RPMI8226 (cell line): ENCODE results near the gene POC1A.

ENCODE experiments used
- DNase-seq: peaks from one replicate; pipeline ENCODE4 v3.0.0-alpha.2; 2015

POC1A gene

GRCh38 chr3:52083556-52084087, 70.6 kb downstream of the POC1A start:
- no peak for DNase-seq

- DNase-seq, result no peak
These were observed 71.3 kb downstream of the POC1A start for GRCh38 chr3:52082951-52083350.

- DNase-seq, result no peak
These were observed 73.1 kb downstream of the POC1A start for GRCh38 chr3:52080830-52081719.

- no peak for DNase-seq
These were observed 74.3 kb downstream of the POC1A start for GRCh38 chr3:52079958-52080357.

- DNase-seq, result no peak
These were observed 75.3 kb downstream of the POC1A start for GRCh38 chr3:52078781-52079560.

GRCh38 chr3:52077925-52078324, 76.3 kb downstream of the POC1A start:
- DNase-seq, result no peak

GRCh38 chr3:52076896-52077780, 77.1 kb downstream of the POC1A start:
- peak; percentile 29 for DNase-seq

- DNase-seq, result no peak
These were observed 80.7 kb downstream of the POC1A start for GRCh38 chr3:52073490-52073889.

DNA sequence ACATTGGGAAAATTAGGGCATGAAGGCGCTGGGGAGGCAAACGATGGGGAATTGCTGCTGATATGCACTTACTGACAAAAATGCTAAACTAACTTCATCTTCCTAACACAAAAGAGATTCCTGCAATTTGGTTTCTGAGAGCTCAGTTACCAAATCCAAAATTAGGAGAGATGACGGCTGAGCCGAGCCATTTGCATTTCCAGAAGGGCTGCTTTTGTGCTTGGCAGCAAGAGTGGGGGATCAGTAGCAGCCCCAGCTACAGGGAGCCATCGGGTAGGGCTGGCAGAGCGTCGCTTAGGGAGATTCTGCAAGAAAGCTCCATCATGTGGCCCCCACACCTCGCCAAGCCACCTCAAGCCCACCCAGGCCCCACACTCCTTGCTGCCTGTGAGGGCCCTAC, 81.8 kb downstream of the POC1A start:
- no peak for DNase-seq

DNA sequence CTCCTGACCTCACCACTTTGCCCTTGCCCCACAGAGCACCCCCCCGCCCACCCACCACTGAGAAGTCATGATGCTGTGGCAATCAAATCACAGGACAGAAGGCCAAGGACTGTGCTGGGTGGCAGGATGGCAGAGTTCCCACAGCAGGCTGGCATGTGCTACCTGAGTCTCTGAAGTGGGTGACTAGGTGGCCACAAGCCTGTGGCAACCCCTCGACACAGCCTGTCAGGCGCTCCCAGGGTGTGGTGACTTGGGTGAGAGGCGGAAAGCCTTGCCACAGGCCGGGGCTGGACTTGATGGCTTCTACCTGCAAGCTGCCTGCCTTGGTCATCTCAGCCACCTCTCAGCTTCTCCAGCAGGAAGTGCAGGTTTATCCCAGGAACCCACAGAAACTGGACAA, 82.2 kb downstream of the POC1A start:
- no peak for DNase-seq

GRCh38 chr3:52070724-52071621, 83.2 kb downstream of the POC1A start:
- no peak for DNase-seq

DNA sequence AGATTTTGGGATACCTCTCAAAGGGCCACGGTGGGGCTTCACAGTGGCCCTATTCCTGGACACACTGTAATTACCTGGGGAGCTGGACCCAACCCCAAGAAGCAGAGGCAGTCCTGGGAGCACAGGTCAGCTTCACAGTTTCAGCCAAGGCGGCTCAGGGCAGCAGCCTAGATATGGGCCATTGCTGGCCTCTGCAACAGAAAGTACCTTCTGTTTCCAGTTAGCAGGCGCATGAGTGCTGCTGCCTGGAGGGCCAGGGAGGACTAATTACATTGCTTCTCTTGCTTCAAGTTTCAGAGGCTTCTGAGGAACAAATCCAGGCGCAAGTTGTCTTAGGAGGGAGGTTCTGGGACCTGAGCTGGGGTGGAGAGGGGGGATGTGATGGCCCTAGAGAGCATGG, 84.4 kb downstream of the POC1A start:
- DNase-seq, result no peak

- DNase-seq, result no peak
These were observed 85.1 kb downstream of the POC1A start for GRCh38 chr3:52069135-52069534.

DNA sequence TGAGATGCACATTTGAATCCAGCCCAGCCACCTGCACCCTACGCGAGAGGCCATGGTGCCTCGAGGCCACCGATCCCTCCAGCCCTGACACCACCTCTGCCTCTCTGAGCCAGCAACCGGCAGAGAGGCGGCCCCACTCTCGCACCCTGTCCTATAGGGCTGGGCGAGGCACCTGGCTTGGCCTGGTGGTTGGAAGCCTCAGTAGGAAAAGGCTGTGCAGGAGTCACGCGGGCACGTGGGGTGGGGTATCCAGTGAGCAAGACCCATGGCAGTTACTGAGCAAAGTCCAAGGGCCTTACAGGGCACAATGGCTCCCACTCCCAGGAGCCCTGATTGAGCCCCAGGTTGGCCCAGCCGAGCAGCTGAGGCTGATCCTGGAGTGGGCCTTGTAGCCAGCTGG, 85.5 kb downstream of the POC1A start:
- no peak for DNase-seq

- DNase-seq, result no peak
These were observed 86.1 kb downstream of the POC1A start for GRCh38 chr3:52068055-52068571.

DNA sequence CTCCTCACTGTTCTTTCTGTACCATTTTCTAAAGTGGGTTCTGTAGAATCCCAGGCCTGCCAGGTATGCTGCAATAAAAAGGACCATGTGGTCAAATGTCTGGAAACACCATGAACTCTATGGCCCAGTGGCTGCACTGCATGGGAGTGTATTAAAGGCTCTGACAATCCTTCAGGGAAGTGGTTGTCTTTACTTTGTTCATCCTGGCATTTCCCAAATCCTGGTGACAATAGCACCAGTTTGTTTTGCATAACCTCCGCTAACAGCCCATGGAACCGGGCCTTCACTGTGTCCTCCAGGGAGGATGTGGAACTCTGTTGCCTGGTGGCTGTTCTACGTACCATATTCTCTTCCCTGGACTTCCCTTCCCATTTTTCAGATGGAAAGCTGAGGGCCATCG, 86.7 kb downstream of the POC1A start:
- DNase-seq, result no peak

DNA sequence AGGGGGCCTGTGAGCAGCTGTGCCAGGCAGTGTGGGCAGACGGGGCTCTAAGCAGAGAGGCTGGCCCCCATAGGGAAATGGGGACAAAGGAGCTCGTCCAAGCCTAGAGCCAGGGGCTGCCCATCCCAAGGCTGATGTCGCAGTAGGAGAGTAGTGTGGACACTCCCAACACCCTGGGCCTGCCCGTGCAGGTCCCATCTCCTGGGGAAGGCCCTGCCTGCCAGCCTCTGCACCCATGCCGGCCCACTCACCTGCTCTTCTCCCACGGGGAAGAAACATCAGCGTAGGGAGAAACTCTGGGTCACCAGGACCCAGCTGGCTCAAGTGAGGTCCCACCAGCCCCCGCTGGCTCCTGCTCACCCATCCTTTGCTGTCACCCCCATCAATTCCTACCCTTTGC, 87.2 kb downstream of the POC1A start:
- DNase-seq, result no peak

DNA sequence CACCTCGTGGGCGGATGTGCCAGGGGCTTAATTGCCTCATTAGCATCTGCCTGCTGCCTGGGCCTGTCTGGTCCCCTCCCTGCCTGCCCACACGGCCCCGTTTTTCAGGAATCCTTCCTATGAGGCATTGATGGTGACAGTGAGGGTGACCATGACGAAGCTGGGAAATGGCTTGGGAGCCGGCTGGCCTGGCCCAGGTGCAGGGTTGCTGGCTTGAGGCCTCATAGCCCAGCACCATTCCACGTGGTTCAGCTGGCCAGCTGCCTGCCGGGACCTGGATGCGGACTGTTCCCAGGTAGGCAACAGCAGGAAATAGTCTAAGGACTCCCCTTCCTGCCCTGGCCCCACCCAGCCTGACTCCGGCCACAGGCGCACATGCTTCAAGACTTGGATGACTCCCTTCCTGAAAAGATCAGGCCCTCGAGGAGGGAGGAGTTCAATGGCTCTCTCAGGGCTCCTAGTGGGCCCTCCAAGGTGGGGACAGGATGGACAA, 88.9 kb downstream of the POC1A start:
- DNase-seq, result no peak

GRCh38 chr3:52064561-52064960, 89.7 kb downstream of the POC1A start:
- DNase-seq, result no peak

DNA sequence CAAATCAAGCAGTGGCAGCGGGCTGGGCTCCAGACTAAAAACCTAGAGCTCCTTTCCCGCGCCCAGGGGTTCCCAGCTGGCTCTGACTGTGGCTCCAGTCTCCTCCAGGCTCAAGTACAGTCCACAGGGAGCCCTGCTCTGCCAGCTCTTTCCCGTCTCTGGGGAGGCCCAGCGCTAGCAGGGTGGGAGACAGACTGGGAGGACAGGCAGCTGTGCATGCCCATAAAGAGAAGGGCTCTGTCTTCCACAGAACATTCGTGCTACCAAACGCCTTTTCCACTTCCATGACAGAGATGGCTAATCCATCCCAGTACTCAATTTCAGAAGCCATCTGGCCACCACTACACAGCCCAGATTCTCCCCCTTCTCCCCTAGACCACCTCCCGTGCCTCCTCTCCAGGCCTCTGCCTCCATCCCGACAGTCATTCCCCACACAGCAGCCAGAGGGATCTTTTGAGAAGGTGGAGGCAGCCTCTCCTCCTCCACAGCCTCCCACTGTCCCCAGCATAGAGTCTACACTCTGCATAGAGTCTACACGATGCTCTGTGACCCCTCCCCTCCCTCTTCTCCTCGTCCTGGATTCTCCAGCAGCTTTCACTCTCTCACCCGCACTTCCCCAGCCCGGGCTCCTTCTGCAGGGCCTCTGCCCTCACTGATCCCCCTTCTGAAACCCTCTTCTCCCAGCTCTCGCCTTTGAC, 91.0 kb downstream of the POC1A start:
- no peak for DNase-seq

- DNase-seq, result peak; percentile 59
These were observed 91.7 kb downstream of the POC1A start for GRCh38 chr3:52062505-52062904.
